ENCODE results near the gene CDK19.

DNA sequence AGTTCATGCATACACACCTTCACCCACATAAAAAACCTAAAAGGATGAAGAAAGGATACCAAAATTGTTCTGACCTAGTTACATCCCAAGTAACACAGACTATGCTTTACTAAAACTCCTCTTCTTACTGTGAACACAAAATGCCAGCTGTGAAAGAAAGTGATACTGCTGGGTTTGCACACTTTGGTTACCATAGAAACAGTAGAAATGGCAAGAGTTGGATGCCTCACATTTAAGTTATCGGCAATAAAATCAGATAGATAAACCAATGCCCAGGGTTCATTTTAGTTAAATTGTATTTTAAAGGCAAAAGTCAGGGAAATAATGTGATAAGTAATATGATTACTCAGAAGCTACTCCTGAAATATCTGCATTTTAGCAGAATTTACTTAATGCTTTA, 161.9 kb downstream of the CDK19 start:
- TF ChIP-seq, protein P1, sequence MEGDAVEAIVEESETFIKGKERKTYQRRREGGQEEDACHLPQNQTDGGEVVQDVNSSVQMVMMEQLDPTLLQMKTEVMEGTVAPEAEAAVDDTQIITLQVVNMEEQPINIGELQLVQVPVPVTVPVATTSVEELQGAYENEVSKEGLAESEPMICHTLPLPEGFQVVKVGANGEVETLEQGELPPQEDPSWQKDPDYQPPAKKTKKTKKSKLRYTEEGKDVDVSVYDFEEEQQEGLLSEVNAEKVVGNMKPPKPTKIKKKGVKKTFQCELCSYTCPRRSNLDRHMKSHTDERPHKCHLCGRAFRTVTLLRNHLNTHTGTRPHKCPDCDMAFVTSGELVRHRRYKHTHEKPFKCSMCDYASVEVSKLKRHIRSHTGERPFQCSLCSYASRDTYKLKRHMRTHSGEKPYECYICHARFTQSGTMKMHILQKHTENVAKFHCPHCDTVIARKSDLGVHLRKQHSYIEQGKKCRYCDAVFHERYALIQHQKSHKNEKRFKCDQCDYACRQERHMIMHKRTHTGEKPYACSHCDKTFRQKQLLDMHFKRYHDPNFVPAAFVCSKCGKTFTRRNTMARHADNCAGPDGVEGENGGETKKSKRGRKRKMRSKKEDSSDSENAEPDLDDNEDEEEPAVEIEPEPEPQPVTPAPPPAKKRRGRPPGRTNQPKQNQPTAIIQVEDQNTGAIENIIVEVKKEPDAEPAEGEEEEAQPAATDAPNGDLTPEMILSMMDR (conservative IDR thresholded peaks at IDR 0.05 in 1 of 2, IDR thresholded peaks at IDR 0.05 in 1 of 2; ENCODE audit: low read depth in 1 of 2, low read length in 2 of 2) = no peak
- no peak for TF ChIP-seq EZH2 (IDR thresholded peaks at IDR 0.05; ENCODE audit: low read length, missing control alignments)
